ENCODE data around the gene ATP1B2.

DNA sequence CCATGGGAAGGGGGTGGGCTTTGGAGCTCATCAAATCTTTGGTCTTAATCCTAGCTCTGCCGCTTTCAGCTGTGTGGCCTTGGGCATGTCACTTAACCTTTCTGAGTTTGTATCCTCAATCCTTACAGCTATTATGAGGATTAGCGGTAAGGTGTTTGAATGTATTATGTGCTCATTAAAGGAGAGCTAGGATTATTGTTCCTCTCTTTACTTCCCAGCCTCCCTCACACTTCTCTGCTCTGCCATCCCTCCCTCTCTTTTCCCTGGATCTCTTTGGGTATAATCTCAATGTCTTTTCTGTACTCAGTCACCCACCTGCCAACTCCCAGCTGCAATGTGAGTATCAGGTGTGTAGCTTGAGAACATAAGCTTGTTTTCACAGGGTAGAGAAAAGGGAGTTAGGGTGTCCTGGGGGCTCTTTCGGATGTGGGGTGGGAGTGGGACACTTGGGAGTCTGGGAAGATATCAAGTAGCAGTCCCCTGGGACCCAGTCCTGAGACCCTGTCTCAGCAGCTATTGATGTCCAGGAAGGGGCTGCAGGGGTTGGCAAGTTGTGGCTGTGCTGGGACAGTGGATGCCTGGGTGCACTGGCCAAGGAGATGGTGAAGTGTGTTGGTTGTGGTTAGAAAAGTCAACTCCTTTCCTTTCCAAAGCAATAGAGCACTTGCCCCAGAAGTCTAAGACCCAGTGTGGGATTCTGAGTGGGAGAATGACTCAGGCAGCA is 56.1 kb downstream of the ATP1B2 start:
- TF ChIP-seq POLR2AphosphoS5 (IDR thresholded peaks at IDR 0.05) (no peak), POLR2A (IDR thresholded peaks at IDR 0.05) (no peak)
- TF ChIP-seq, protein P1, sequence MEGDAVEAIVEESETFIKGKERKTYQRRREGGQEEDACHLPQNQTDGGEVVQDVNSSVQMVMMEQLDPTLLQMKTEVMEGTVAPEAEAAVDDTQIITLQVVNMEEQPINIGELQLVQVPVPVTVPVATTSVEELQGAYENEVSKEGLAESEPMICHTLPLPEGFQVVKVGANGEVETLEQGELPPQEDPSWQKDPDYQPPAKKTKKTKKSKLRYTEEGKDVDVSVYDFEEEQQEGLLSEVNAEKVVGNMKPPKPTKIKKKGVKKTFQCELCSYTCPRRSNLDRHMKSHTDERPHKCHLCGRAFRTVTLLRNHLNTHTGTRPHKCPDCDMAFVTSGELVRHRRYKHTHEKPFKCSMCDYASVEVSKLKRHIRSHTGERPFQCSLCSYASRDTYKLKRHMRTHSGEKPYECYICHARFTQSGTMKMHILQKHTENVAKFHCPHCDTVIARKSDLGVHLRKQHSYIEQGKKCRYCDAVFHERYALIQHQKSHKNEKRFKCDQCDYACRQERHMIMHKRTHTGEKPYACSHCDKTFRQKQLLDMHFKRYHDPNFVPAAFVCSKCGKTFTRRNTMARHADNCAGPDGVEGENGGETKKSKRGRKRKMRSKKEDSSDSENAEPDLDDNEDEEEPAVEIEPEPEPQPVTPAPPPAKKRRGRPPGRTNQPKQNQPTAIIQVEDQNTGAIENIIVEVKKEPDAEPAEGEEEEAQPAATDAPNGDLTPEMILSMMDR (IDR thresholded peaks at IDR 0.05): no peak

All from sigmoid colon (tissue), 4 donors.